OCI-M2 (cell line): Measurements from ENCODE around the gene ZNF385D.

ENCODE experiments used
- DNase-seq: peaks from one replicate; lab custom pipeline; 2025; ENCODE audit not compliant: unreplicated experiment; lab: John Stamatoyannopoulos, UW

ZNF385D gene

GRCh38 chr3:21462141-21462540, 288.9 kb downstream of the ZNF385D start:
- DNase-seq, result no peak

- no peak for DNase-seq
Measured at GRCh38 chr3:21457084-21457483, 293.9 kb downstream of the ZNF385D start.

DNA sequence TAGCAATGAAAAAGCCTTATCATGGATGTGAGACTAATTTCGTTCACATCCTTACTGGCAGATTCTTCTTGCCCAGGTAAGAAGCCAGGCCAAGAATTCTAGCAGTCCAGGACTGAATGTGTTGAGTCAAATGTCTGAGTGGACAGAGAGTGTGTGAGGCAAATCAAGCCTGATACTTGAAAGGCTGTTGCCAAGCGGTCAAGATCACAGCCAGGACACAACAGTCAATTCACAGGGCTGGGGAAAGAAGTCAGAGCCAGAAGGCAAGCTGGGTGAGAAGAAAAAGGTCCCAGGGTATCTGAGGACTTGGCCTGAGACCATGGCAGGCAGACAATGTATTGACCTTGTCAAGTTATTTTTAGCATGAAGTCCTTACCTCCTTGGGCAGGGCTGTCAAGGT, 301.3 kb downstream of the ZNF385D start:
- no peak for DNase-seq

- DNase-seq, result no peak
Measured at GRCh38 chr3:21447476-21448151, 303.4 kb downstream of the ZNF385D start.

DNA sequence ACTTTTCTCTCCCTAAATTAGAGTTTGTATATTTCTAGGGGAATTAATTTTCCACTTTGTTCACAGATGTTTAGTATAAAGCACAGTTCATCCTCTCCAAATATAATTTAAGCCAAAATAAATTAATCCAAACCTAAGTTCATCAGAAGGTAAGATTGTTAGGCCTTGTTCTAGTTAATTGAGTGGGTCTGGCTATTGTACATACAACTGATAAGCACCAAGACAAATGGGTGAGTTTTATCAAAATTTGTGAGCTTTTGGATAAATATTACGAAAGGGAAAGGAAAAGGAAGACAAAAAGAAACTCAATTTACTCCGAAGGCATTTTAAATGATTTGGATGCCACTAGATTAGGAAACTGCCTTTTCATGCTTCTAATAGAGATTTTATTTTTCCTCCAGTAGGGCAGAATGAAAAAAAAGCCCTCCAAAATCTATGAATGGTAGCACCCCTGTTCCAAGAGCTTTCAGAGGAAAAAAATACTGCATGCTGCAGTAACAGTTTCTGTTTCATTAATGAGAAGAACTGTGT, 304.0 kb downstream of the ZNF385D start:
- DNase-seq, result no peak

- DNase-seq, result no peak
Measured at GRCh38 chr3:21446027-21446426, 305.0 kb downstream of the ZNF385D start.

DNA sequence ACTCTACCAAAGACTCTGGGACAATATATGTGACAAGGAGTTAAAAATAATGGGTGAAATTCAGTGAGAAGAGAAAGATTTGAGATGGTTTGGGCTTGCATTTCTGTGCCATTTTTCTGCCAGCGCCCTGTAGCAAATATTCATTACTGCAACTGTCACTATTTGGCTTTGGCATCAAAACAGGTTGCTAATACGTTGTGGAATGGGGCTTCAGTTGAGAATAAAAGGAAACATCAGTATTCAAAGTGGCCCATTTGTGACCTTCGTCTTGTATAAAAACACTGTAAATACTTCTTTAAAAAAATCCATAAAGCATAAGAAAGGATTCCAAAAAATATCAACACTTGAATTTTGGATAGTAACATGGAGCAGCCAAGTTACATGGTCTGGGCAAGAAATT, 309.2 kb downstream of the ZNF385D start:
- DNase-seq, result no peak

GRCh38 chr3:21436835-21437234, 314.2 kb downstream of the ZNF385D start:
- no peak for DNase-seq

DNA sequence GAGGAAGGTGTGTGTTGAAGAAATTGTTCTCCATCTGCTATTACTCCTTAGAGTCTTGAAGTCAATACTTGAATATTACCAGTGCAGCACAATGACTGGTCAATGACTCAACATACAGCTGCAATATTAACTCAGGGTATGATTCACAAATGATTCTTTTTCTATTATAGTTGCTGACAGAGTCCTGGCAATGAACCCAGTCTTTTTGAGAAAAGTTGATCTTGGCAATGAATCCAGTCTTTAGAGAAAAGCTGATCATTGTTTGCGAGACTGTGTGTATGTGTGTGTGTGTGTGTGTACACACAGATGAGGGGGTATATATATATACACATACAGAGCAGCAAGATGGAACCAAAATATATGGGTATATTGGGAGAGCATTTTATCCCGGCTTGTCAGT, 315.1 kb downstream of the ZNF385D start:
- no peak for DNase-seq

- DNase-seq, result no peak
Measured at GRCh38 chr3:21434310-21434709, 316.7 kb downstream of the ZNF385D start.

DNA sequence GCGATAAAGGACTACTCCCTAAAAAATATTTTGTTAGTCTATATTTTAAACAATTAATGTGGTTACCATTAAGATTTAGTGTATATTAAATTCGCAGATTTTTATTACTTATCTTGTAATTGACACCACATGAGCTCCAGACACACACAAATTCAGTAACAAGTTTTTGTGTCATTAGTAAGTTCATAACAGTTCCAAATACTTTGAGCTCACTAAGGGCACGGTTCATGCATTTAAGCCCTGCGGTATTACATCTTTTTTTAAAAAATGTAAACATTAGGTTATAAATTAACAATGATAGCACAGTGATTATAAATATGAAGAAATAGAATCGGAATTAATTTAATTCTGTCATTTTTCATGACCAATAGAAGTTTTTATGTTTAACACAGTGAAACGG, 317.3 kb downstream of the ZNF385D start:
- DNase-seq, result no peak

DNA sequence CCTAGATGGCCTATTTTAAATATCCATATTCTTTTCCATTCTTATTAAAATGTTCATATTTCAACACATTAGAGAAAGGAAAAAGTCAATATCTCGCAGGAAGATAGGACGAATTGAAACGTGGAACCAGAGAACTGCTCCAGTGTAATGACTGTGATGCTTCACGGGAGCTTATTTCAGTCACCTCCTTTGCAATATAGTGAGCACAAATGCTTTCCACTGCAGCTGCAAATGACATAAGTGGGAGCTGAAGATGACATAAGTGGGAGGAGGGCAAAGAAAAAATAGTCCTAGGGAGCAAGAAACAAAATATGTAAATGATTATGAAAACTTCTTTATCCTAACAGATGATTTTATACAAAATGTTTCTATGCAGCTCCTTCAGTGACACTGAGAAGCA, 324.1 kb downstream of the ZNF385D start:
- DNase-seq, result no peak

DNA sequence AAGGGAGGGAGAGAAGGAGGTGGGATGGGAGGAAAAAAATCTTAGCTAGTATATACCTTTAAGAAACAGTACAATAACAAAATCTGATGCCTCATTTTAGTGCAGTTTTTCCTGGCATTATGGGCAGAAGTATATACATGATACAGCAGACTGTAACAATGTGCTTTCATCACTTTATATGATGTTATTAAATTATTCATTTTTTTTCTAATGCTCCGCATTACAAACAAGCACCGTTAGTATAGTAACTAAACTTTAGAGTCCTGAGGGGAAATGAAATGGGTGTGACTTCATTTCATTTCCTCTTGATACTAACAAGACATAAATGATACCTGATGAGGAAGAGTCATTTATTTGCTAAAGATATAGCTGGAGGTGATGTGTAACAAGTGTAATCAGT, 325.3 kb downstream of the ZNF385D start:
- DNase-seq, result no peak

DNA sequence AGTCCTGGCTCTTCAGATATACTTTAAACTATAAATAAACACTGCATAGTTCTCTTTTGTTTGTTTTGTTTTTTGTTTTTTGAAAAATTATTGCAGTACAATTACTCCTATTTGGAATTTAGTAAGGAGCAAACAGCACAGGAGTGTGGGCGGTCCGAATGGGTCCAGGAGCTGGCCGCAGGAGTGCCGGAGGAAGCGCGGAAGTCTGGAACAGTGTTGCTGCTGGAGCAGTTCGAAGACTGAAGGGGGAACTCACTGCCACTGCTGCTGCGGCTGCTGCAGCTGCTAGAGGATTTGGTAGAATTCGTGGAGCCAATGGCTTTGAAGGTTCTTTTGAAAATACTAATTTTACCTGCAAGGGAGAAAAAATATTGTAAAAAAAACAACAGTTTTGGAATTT, 329.9 kb downstream of the ZNF385D start:
- DNase-seq, result no peak

GRCh38 chr3:21417991-21418390, 333.0 kb downstream of the ZNF385D start:
- no peak for DNase-seq

GRCh38 chr3:21414506-21414905, 336.5 kb downstream of the ZNF385D start:
- DNase-seq, result no peak

GRCh38 chr3:21411058-21411457, 340.0 kb downstream of the ZNF385D start:
- no peak for DNase-seq

DNA sequence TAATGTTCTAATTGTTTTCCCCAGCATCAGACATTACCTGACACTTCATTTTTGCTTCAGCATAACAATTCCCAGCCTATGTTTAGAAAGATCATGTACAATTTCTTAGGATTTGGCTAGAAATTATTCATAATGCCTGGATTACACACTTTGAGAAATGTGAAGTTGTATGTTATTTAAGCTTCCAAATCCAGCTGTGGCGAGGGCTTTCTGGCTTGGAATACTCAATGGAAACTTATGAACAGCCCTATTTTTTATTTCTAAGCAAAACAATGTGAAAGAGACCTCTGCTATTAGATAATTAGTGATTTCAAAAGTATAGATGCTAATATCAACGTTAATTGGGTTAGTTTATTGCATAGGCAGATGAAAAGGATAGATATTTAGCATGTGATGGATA, 341.6 kb downstream of the ZNF385D start:
- DNase-seq, result no peak

DNA sequence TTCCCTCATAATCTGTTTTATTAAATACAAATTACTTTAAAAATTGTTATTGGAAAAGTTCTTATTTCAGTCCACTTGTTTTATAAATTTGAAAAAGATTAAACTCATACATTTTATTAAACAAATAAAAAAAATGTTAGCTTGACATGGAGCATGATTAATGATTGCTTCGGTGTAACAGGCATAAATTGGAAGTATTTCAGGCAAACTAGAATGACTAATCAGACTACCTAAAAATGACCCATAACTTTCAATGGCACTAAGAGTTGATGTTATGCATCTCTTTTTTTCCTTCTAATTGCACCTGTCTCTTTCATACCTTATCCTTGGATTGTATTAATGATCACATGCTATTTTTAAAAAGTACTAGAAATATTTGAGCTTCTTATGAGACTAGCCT, 343.3 kb downstream of the ZNF385D start:
- no peak for DNase-seq

- DNase-seq, result no peak
Measured at GRCh38 chr3:21405671-21406667, 345.0 kb downstream of the ZNF385D start.

GRCh38 chr3:21398461-21398860, 352.5 kb downstream of the ZNF385D start:
- no peak for DNase-seq

- no peak for DNase-seq
Measured at GRCh38 chr3:21393683-21394311, 357.2 kb downstream of the ZNF385D start.
